ENCODE data around the gene SORD.

Gene SORD

GRCh38 chr15:45116482-45117307 is 93.7 kb downstream of the SORD start:
- DNase-seq (ENCODE audit: low spot score): no peak

- DNase-seq (ENCODE audit: low spot score): no peak
Observed at GRCh38 chr15:45117308-45118130, 94.5 kb downstream of the SORD start.

GRCh38 chr15:45118131-45118588 is 95.2 kb downstream of the SORD start:
- DNase-seq (ENCODE audit: low spot score): peak; percentile 84

GRCh38 chr15:45118996-45119395 is 96.0 kb downstream of the SORD start:
- DNase-seq (ENCODE audit: low spot score): no peak

GRCh38 chr15:45120081-45120972 is 97.3 kb downstream of the SORD start:
- DNase-seq (ENCODE audit: low spot score): no peak

- no peak for DNase-seq (ENCODE audit: low spot score)
Observed at GRCh38 chr15:45121020-45121419, 98.0 kb downstream of the SORD start.

- DNase-seq (ENCODE audit: low spot score): no peak
Observed at GRCh38 chr15:45121706-45122417, 98.9 kb downstream of the SORD start.

- DNase-seq (ENCODE audit: low spot score): no peak
Observed at GRCh38 chr15:45122719-45123118, 99.7 kb downstream of the SORD start.

GRCh38 chr15:45123397-45123796 is 100.4 kb downstream of the SORD start:
- no peak for DNase-seq (ENCODE audit: low spot score)

GRCh38 chr15:45126535-45127158 is 103.7 kb downstream of the SORD start:
- DNase-seq (ENCODE audit: low spot score): peak; percentile 64
